Neural cell (in vitro differentiated cells): ENCODE data around the gene BCAT1. TPM values are rescaled to one million over a fixed set of nuclear protein-coding genes. Genes with fewer than 3 reads are reported as not detected.

Source experiments
- H2AFZ ChIP-seq: fragments of 200-600, 300-800 bp; sonication (generic), shearing (Covaris generic); 2 replicates; pipeline ENCODE4 v1.6.0; 2014; ENCODE audit warnings: low read depth, mild to moderate bottlenecking, antibody characterized with exemption, low read length, moderate library complexity
- H3F3A ChIP-seq: fragments of 200-600 bp; shearing (Covaris generic); 2 replicates; pipeline ENCODE4 v1.6.1; 2016; ENCODE audit warnings: mild to moderate bottlenecking, moderate library complexity, mixed read lengths, antibody characterized with exemption, low read length; ENCODE audit not compliant: insufficient read depth, poor library complexity, severe bottlenecking
- H3K27ac ChIP-seq: fragments of 200-600, 300-800 bp; sonication (generic), shearing (Covaris generic); 2 replicates; pipeline ENCODE4 v1.5.1; 2014; ENCODE audit warnings: mild to moderate bottlenecking, low read length, moderate library complexity
- H3K27me3 ChIP-seq: fragments of 300-800, 200-600 bp; sonication (generic), shearing (Covaris generic); 2 replicates; pipeline ENCODE4 v1.6.0; 2014; ENCODE audit warnings: mild to moderate bottlenecking, low read depth, low read length, moderate library complexity; ENCODE audit not compliant: insufficient read depth
- H3K36me3 ChIP-seq: fragments of 300-800, 200-600 bp; sonication (generic), shearing (Covaris generic); 2 replicates; pipeline ENCODE4 v1.5.1; 2014; ENCODE audit warnings: mild to moderate bottlenecking, antibody characterized with exemption, low read length, moderate library complexity; ENCODE audit not compliant: insufficient read depth
- H3K4me2 ChIP-seq: fragments of 300-800, 200-600 bp; sonication (generic), shearing (Covaris generic); 2 replicates; pipeline ENCODE4 v1.6.0; 2014; ENCODE audit warnings: mild to moderate bottlenecking, low read length
- H3K4me3 ChIP-seq: fragments of 300-800, 200-600 bp; sonication (generic), shearing (Covaris generic); 2 replicates; pipeline ENCODE4 v1.5.1; 2014; ENCODE audit warnings: mild to moderate bottlenecking, low read length, moderate library complexity
- H3K79me2 ChIP-seq: fragments of 200-600 bp; shearing (Covaris generic); replicated peaks from 2 replicates; pipeline ENCODE4 v1.6.0; 2014; ENCODE audit warnings: mild to moderate bottlenecking, low read length, moderate library complexity; ENCODE audit not compliant: insufficient read depth
- H3K9ac ChIP-seq: fragments of 300-800, 200-600 bp; sonication (generic), shearing (Covaris generic); 2 replicates; pipeline ENCODE4 v1.6.1; 2016; ENCODE audit warnings: mild to moderate bottlenecking, low read length, mixed read lengths
- H3K9me2 ChIP-seq: fragments of 200-600 bp; shearing (Covaris generic); 2 replicates; pipeline ENCODE4 v1.6.1; 2016; ENCODE audit warnings: mild to moderate bottlenecking, low read length, mixed read lengths; ENCODE audit not compliant: insufficient read depth
- H3K9me3 ChIP-seq: fragments of 200-600, 300-800 bp; sonication (generic), shearing (Covaris generic); 2 replicates; pipeline ENCODE4 v1.6.1; 2016; ENCODE audit warnings: mild to moderate bottlenecking, mixed run types, low read length, moderate library complexity, mixed read lengths
- H4K20me1 ChIP-seq: fragments of 200-600 bp; shearing (Covaris generic); 2 replicates; pipeline ENCODE4 v1.6.1; 2016; ENCODE audit warnings: mild to moderate bottlenecking, mixed run types; ENCODE audit not compliant: insufficient read depth
- EP300 ChIP-seq: fragments of 450-650 bp; conservative IDR thresholded peaks from 2 replicates; pipeline ENCODE4 v1.6.1; 2014; ENCODE audit warnings: antibody characterized with exemption, mild to moderate bottlenecking, moderate library complexity; ENCODE audit not compliant: poor library complexity, severe bottlenecking
- EZH2 ChIP-seq: fragments of 200-600, 300-800 bp; shearing (Covaris generic), sonication (generic); IDR thresholded peaks from 2 replicates; pipeline ENCODE4 v1.6.1; 2014; ENCODE audit warnings: antibody characterized with exemption, low read length, borderline replicate concordance, mild to moderate bottlenecking; ENCODE audit not compliant: insufficient read depth, poor library complexity, severe bottlenecking
- MXI1 ChIP-seq: fragments of 450-650 bp; conservative IDR thresholded peaks from 2 replicates; pipeline ENCODE4 v1.6.1; 2014; ENCODE audit warnings: antibody characterized with exemption, mild to moderate bottlenecking; ENCODE audit not compliant: poor library complexity, severe bottlenecking
- POLR2AphosphoS5 ChIP-seq: IDR thresholded peaks from 2 replicates; pipeline ENCODE4 v1.6.1; 2012
- RAD21 ChIP-seq: fragments of 450-650 bp; conservative IDR thresholded peaks from 2 replicates; pipeline ENCODE4 v1.6.1; 2014; ENCODE audit warnings: antibody characterized with exemption, mild to moderate bottlenecking, moderate library complexity
- SMC3 ChIP-seq: fragments of 450-650 bp; conservative IDR thresholded peaks from 2 replicates; pipeline ENCODE4 v1.6.1; 2014; ENCODE audit warnings: antibody characterized with exemption, mild to moderate bottlenecking, moderate library complexity; ENCODE audit not compliant: poor library complexity
- TAF1 ChIP-seq: IDR thresholded peaks from 2 replicates; pipeline ENCODE4 v1.6.1; 2012; ENCODE audit warnings: low read depth
- polyA plus RNA-seq: library from polyadenylated mRNA; depleted of rRNA; stranded (reverse); fragments of >200 nt; gene quantifications from 2 replicates; pipeline ENCODE4 v1.2.3, GENCODE V29; 2014
- TF ChIP-seq, protein P1 (sequence below): fragments of 450-650 bp; IDR thresholded peaks from 2 replicates; pipeline ENCODE4 v1.5.1; 2014; ENCODE audit warnings: antibody characterized with exemption, mild to moderate bottlenecking, moderate library complexity; ENCODE audit not compliant: poor library complexity, severe bottlenecking
- TF ChIP-seq, protein P2 (sequence below): IDR thresholded peaks from 2 replicates; pipeline ENCODE4 v1.6.1; 2012; ENCODE audit warnings: borderline replicate concordance

The BCAT1 gene
- polyA plus RNA-seq, 1 donor from 2014 or later = 31.3 TPM

DNA sequence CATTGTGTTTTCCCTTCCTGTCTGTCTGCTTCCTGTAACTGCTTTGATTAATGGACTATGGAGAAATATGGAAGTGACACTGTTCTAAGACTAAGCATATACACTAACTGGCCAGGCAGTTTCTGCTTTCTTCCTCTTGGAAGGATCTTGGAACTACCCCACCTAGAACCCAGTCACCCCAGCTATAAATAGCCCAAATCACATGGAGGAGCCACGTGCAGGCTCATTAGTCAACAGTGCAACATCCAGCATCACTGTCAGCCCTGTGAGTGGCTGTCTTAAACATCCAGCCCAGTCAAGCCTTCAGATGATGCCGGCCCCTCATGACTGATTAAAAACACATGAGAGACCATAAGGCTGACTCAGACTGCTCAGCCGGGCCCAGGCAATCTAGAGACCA lies 39.2 kb downstream of the BCAT1 start:
- Histone ChIP-seq H3K9ac (no peak overlapping the region), H3K9me3 (no peaks in the 10 kb centered on the region), H3F3A (no peaks in the 10 kb centered on the region), H3K27me3 (no peaks in the 10 kb centered on the region), H3K27ac (no peak overlapping the region), H2AFZ (no peak overlapping the region), H3K4me3 (no peak overlapping the region), H3K36me3 (no peaks in the 10 kb centered on the region), H3K4me2 (no peak overlapping the region), H3K9me2 (no peaks in the 10 kb centered on the region), H4K20me1 (no peaks in the 10 kb centered on the region), H3K79me2 (peaks cover 13% of the 10 kb centered on the region)
- TF ChIP-seq, protein P1, sequence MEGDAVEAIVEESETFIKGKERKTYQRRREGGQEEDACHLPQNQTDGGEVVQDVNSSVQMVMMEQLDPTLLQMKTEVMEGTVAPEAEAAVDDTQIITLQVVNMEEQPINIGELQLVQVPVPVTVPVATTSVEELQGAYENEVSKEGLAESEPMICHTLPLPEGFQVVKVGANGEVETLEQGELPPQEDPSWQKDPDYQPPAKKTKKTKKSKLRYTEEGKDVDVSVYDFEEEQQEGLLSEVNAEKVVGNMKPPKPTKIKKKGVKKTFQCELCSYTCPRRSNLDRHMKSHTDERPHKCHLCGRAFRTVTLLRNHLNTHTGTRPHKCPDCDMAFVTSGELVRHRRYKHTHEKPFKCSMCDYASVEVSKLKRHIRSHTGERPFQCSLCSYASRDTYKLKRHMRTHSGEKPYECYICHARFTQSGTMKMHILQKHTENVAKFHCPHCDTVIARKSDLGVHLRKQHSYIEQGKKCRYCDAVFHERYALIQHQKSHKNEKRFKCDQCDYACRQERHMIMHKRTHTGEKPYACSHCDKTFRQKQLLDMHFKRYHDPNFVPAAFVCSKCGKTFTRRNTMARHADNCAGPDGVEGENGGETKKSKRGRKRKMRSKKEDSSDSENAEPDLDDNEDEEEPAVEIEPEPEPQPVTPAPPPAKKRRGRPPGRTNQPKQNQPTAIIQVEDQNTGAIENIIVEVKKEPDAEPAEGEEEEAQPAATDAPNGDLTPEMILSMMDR = no peak
- TF ChIP-seq TAF1 (no peak), RAD21 (no peak), POLR2AphosphoS5 (no peak), MXI1 (no peak), EZH2 (no peak), EP300 (no peak), SMC3 (no peak)
- TF ChIP-seq, protein P2, sequence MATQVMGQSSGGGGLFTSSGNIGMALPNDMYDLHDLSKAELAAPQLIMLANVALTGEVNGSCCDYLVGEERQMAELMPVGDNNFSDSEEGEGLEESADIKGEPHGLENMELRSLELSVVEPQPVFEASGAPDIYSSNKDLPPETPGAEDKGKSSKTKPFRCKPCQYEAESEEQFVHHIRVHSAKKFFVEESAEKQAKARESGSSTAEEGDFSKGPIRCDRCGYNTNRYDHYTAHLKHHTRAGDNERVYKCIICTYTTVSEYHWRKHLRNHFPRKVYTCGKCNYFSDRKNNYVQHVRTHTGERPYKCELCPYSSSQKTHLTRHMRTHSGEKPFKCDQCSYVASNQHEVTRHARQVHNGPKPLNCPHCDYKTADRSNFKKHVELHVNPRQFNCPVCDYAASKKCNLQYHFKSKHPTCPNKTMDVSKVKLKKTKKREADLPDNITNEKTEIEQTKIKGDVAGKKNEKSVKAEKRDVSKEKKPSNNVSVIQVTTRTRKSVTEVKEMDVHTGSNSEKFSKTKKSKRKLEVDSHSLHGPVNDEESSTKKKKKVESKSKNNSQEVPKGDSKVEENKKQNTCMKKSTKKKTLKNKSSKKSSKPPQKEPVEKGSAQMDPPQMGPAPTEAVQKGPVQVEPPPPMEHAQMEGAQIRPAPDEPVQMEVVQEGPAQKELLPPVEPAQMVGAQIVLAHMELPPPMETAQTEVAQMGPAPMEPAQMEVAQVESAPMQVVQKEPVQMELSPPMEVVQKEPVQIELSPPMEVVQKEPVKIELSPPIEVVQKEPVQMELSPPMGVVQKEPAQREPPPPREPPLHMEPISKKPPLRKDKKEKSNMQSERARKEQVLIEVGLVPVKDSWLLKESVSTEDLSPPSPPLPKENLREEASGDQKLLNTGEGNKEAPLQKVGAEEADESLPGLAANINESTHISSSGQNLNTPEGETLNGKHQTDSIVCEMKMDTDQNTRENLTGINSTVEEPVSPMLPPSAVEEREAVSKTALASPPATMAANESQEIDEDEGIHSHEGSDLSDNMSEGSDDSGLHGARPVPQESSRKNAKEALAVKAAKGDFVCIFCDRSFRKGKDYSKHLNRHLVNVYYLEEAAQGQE = no peak

DNA sequence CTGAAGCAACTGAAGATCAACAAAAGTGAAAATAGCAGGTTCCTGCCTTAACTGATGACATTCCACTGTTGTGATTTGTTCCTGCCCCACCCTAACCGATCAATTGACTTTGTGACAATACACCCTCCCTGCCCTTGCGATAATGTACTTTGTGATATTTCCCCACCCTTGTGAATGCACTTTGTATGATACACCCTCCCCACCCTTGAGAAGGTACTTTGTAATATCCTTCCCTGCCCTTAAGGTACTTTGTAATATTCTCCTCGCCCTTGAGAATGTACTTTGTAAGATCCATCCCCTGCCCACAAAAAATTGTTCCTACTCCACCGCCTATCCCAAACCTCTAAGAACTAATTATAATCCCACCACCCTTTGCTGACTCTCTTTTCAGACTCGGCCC lies 41.4 kb downstream of the BCAT1 start:
- no peaks in the 10 kb centered on the region for H3K36me3 ChIP-seq
- H3K27me3 ChIP-seq = no peaks in the 10 kb centered on the region
- no peak overlapping the region for H2AFZ ChIP-seq
- no peaks in the 10 kb centered on the region for H3F3A ChIP-seq
- H3K4me2 ChIP-seq = no peak overlapping the region
- TF ChIP-seq EZH2 = no peak
- no peak for TF ChIP-seq MXI1
- no peak for TF ChIP-seq RAD21
- no peak for TF ChIP-seq SMC3
- no peak for TF ChIP-seq TAF1
- TF ChIP-seq, protein P2 = no peak
- TF ChIP-seq EP300 = no peak
- TF ChIP-seq, protein P1 = no peak
- TF ChIP-seq POLR2AphosphoS5 = no peak
- no peaks in the 10 kb centered on the region for H3K9me2 ChIP-seq
- H3K27ac ChIP-seq = no peak overlapping the region
- no peak overlapping the region for H3K4me3 ChIP-seq
- no peaks in the 10 kb centered on the region for H3K9me3 ChIP-seq
- peaks cover 4% of the 10 kb centered on the region for H3K79me2 ChIP-seq
- H4K20me1 ChIP-seq = no peaks in the 10 kb centered on the region
- no peak overlapping the region for H3K9ac ChIP-seq
